Medulla oblongata (tissue), 1 donor: ENCODE measurements around the gene AQR.
"Not testable (repeated sequence)": the region's sequence is repeated elsewhere in the genome, so short reads cannot be mapped to it uniquely, and the experiment has no call there.

ENCODE experiments used
- DNase-seq: peaks from one replicate; pipeline ENCODE4 v3.0.0-alpha.2; 2015; ENCODE audit errors: extremely low spot score

AQR gene

GRCh38 chr15:34813446-34814190 lies 155.9 kb downstream of the AQR start:
- no peak for DNase-seq

GRCh38 chr15:34812868-34813365 lies 156.6 kb downstream of the AQR start:
- DNase-seq: not testable (repeated sequence)

- DNase-seq: no peak
Observed at GRCh38 chr15:34812369-34812768, 157.2 kb downstream of the AQR start.

- DNase-seq: no peak
Observed at GRCh38 chr15:34810443-34811129, 159.0 kb downstream of the AQR start.

- DNase-seq: no peak
Observed at GRCh38 chr15:34809186-34809585, 160.4 kb downstream of the AQR start.

- DNase-seq: no peak
Observed at GRCh38 chr15:34808016-34808415, 161.5 kb downstream of the AQR start.

GRCh38 chr15:34807241-34807640 lies 162.3 kb downstream of the AQR start:
- not testable (repeated sequence) for DNase-seq

- no peak for DNase-seq
Observed at GRCh38 chr15:34804776-34805175, 164.8 kb downstream of the AQR start.

- no peak for DNase-seq
Observed at GRCh38 chr15:34804113-34804512, 165.4 kb downstream of the AQR start.

- no peak for DNase-seq
Observed at GRCh38 chr15:34802803-34803750, 166.5 kb downstream of the AQR start.

GRCh38 chr15:34802371-34802770 lies 167.2 kb downstream of the AQR start:
- DNase-seq: no peak
